ENCODE data around the gene KRT73.

The KRT73 gene

GRCh38 chr12:52561880-52562449, 56.4 kb downstream of the KRT73 start:
- no peak for DNase-seq

DNA sequence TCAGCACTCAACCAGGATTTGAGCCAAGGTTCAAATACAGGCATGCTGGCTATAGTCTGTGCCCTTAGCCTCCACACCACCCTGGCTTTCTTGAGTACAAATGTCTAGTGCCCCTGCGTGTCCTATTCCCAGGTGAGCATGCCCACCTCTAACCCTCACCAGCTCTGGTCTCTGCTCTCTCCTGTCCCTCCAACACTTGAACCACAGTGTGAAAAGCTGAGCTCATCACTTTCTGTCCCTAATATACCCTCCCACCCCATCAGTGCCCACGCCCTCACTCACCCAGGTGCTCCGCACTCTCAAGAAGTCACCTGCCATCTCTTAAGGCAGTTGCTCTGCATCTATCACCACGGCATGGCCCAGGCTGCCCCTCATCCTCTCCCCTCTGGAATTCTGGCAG, 58.4 kb downstream of the KRT73 start:
- DNase-seq, result no peak

DNA sequence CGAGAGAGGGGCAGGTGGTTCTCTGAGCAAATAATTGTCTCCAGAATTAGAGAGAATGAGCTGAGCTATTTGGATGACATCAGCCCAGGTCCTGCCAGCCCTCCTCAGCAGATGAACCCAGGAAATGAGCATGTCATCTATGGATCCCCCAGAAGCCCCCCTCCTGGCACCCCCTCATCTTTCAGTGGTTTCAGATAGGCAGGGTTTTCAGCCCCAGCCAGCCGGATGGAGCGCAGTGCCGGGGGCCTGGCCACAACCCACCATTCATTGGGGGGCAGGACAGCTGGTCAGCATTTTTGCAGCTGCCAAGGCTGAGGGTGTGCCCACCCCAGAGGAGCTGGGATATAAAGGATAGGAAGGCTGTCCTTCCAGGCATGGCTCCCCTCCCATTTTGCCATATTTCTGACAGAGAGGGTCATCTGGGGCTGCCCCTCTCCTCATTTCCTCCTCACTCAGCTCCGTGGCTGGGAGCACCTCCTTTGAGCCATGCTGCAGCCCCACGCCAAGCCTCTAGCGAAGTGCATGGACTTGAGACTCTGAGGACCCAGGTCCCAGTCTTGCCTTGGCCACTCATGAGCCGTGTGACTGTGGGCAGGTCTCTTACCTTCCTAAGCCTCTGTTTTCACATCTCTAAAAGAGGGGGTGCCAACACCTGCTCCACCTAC, 59.4 kb downstream of the KRT73 start:
- DNase-seq, result peak; percentile 15

Data from NK-92 treated with Interleukin-12 subunit alpha and Interleukin-12 subunit beta, amount 100 ng/mL, for 24 hours (cell line).